WTC11 (cell line): ENCODE data around the gene TSPO. TPM values are rescaled to one million over a fixed set of nuclear protein-coding genes. Genes with fewer than 3 reads are reported as not detected.

ENCODE experiments used
- ATAC-seq: fragments of 200-7000 bp; cut with Tn5 transposase; 2 replicates; pipeline ENCODE4 v1.10.0; 2021; ENCODE audit warnings: mild to moderate bottlenecking, moderate library complexity
- CTCF ChIA-PET: fragments of 300-600 bp; sonication (Branson Sonifier 250); formaldehyde crosslinking; loops from one replicate; lab custom pipeline; 2021; ENCODE audit warnings: antibody characterized with exemption; lab: Charles Lee
- POLR2A ChIA-PET: fragments of 350-600 bp; sonication (Branson Sonifier 250); formaldehyde crosslinking; loops from one replicate; lab custom pipeline; 2021; ENCODE audit warnings: antibody characterized with exemption; lab: Charles Lee
- DNase-seq: peaks from one replicate; pipeline ENCODE4 v3.0.0; 2021; ENCODE audit warnings: low spot score
- H3K27ac Mint-ChIP-seq: 2 replicates; pipeline ENCODE4 v1.8.0; 2021; ENCODE audit warnings: mixed read lengths
- H3K27me3 Mint-ChIP-seq: 2 replicates; pipeline ENCODE4 v1.8.0; 2021; ENCODE audit warnings: low read depth, mild to moderate bottlenecking, moderate library complexity, mixed read lengths
- H3K36me3 Mint-ChIP-seq: 2 replicates; pipeline ENCODE4 v1.8.0; 2021; ENCODE audit warnings: mixed read lengths
- H3K4me1 Mint-ChIP-seq: 2 replicates; pipeline ENCODE4 v1.8.0; 2022; ENCODE audit warnings: mixed read lengths
- H3K4me3 Mint-ChIP-seq: 2 replicates; pipeline ENCODE4 v1.8.0; 2021; ENCODE audit warnings: mild to moderate bottlenecking, moderate library complexity, mixed read lengths
- H3K9me3 Mint-ChIP-seq: 2 replicates; pipeline ENCODE4 v1.8.0; 2021; ENCODE audit warnings: mixed read lengths
- AFF4 ChIP-seq: sonication (generic); formaldehyde crosslinking; IDR thresholded peaks from 2 replicates; pipeline ENCODE4 v1.8.1; 2023; ENCODE audit warnings: mild to moderate bottlenecking, missing genetic modification reagents, borderline replicate concordance
- CDX4 ChIP-seq: fragments of 250-450 bp; sonication (Bioruptor Pico); IDR thresholded peaks from 2 replicates; pipeline ENCODE4 v1.9.0; 2021; ENCODE audit warnings: moderate library complexity, mild to moderate bottlenecking, inconsistent platforms, borderline replicate concordance
- CREB1 ChIP-seq: sonication (generic); formaldehyde crosslinking; IDR thresholded peaks from 2 replicates; pipeline ENCODE4 v1.8.0; 2023; ENCODE audit warnings: mild to moderate bottlenecking, missing genetic modification reagents
- FOXP1 ChIP-seq: sonication (generic); formaldehyde crosslinking; IDR thresholded peaks from 2 replicates; pipeline ENCODE4 v1.8.0; 2022; ENCODE audit warnings: missing genetic modification reagents, mild to moderate bottlenecking, moderate library complexity, borderline replicate concordance
- GTF2I ChIP-seq: fragments of 250-450 bp; sonication (Bioruptor Pico); conservative IDR thresholded peaks from 2 replicates; pipeline ENCODE4 v1.4.0; 2021; ENCODE audit warnings: mild to moderate bottlenecking
- HMGA2 ChIP-seq: fragments of 250-450 bp; sonication (Bioruptor Pico); IDR thresholded peaks from 2 replicates; pipeline ENCODE4 v1.4.0; 2021; ENCODE audit warnings: mild to moderate bottlenecking, moderate library complexity
- JAZF1 ChIP-seq: fragments of 250-450 bp; sonication (Bioruptor Pico); IDR thresholded peaks from 2 replicates; pipeline ENCODE4 v1.9.0; 2021; ENCODE audit warnings: moderate library complexity, mild to moderate bottlenecking, inconsistent platforms
- NFE2L1 ChIP-seq: sonication (generic); formaldehyde crosslinking; IDR thresholded peaks from 2 replicates; pipeline ENCODE4 v1.8.1; 2023; ENCODE audit warnings: missing genetic modification reagents
- NR1H2 ChIP-seq: sonication (generic); formaldehyde crosslinking; IDR thresholded peaks from 2 replicates; pipeline ENCODE4 v1.9.0; 2021; ENCODE audit warnings: mild to moderate bottlenecking, moderate library complexity, missing genetic modification reagents
- SP1 ChIP-seq: sonication (generic); formaldehyde crosslinking; conservative IDR thresholded peaks from 2 replicates; pipeline ENCODE4 v1.8.1; 2022; ENCODE audit warnings: missing genetic modification reagents
- STAT6 ChIP-seq: sonication (generic); formaldehyde crosslinking; conservative IDR thresholded peaks from 2 replicates; pipeline ENCODE4 v1.8.1; 2023; ENCODE audit warnings: mild to moderate bottlenecking, low read depth, missing genetic modification reagents, moderate library complexity
- total RNA-seq: library from RNA; stranded (reverse); gene quantifications from 3 replicates; pipeline ENCODE4 v1.2.3, GENCODE V29; 2021
- TF ChIP-seq, protein P1 (sequence below): sonication (generic); formaldehyde crosslinking; IDR thresholded peaks from 2 replicates; pipeline ENCODE4 v1.8.0; 2022; ENCODE audit warnings: missing genetic modification reagents

Gene TSPO
- total RNA-seq, 1 experiment from 2014 or later = 21.9 TPM

GRCh38 chr22:43200555-43200954 lies 49.2 kb downstream of the TSPO start:
- H3K4me3 Mint-ChIP-seq = no peak overlapping the region
- CTCF ChIA-PET = interaction anchor here (1.1 to 2.6 kb wide), 3 partner anchors 13 to 31 kb away, joined by 4 to 16 read pairs (median 13); partner anchors contain the start of gene TTLL12
- H3K9me3 Mint-ChIP-seq = no peaks in the 10 kb centered on the region
- peaks cover 9% of the 10 kb centered on the region for H3K4me1 Mint-ChIP-seq
- TF ChIP-seq JAZF1 (CRISPR knock-in tag) (no peak), HMGA2 (CRISPR knock-in tag) (no peak), STAT6 (CRISPR knock-in tag) (no peak), CREB1 (no peak), FOXP1 (CRISPR knock-in tag) (no peak), CDX4 (CRISPR knock-in tag) (no peak)
- TF ChIP-seq, protein P1, sequence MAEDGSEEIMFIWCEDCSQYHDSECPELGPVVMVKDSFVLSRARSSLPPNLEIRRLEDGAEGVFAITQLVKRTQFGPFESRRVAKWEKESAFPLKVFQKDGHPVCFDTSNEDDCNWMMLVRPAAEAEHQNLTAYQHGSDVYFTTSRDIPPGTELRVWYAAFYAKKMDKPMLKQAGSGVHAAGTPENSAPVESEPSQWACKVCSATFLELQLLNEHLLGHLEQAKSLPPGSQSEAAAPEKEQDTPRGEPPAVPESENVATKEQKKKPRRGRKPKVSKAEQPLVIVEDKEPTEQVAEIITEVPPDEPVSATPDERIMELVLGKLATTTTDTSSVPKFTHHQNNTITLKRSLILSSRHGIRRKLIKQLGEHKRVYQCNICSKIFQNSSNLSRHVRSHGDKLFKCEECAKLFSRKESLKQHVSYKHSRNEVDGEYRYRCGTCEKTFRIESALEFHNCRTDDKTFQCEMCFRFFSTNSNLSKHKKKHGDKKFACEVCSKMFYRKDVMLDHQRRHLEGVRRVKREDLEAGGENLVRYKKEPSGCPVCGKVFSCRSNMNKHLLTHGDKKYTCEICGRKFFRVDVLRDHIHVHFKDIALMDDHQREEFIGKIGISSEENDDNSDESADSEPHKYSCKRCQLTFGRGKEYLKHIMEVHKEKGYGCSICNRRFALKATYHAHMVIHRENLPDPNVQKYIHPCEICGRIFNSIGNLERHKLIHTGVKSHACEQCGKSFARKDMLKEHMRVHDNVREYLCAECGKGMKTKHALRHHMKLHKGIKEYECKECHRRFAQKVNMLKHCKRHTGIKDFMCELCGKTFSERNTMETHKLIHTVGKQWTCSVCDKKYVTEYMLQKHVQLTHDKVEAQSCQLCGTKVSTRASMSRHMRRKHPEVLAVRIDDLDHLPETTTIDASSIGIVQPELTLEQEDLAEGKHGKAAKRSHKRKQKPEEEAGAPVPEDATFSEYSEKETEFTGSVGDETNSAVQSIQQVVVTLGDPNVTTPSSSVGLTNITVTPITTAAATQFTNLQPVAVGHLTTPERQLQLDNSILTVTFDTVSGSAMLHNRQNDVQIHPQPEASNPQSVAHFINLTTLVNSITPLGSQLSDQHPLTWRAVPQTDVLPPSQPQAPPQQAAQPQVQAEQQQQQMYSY (CRISPR knock-in tag) = no peak
- H3K27ac Mint-ChIP-seq = no peak overlapping the region
- POLR2A ChIA-PET = no interaction called here
- ATAC-seq = no peak
- no peak for DNase-seq
- no peaks in the 10 kb centered on the region; the same call in 1 of the 2 replicates for H3K27me3 Mint-ChIP-seq
- H3K36me3 Mint-ChIP-seq = no peaks in the 10 kb centered on the region

DNA sequence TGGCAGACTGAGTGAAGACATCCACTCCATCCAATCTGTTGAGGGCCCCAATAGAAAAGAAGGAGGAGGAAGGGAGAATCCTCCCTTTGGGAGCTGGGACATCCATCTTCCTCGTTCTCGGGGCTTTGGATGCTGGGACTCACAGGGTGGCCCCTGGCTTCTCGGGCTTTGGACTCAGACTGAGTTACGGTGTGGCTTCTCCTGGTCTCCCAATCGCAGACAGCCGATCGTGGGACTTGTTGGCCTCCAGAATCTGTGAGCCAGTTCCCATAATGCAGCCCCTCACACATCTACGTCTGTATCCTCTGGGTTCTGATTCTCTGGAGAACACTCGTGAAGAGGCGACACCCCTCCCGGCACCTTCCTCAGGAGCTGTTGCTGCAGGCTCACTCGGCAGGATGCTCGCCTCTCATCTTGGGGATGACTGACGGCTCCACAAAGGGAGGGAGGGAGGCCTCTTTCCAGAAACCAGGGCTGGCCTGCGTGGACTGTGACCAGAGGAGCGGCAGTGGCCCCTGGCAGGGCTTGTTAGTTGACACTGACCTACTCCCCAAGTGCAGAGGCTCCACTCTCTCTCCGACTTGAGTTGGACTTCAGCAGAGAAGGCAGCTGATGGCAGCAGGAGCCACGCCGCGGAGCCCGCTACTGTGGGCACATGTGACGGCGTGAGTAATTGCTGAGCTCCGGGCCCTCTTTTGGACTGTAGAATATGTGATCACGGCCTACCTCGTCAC lies 50.3 kb downstream of the TSPO start:
- Mint-ChIP-seq H3K27me3 (no peaks in the 10 kb centered on the region), H3K9me3 (no peaks in the 10 kb centered on the region), H3K4me1 (peaks cover 9% of the 10 kb centered on the region), H3K27ac (no peak overlapping the region), H3K4me3 (no peak overlapping the region), H3K36me3 (no peaks in the 10 kb centered on the region)
- ATAC-seq (no peak), DNase-seq (no peak)
- TF ChIP-seq STAT6 (CRISPR knock-in tag) = no peak
- ChIA-PET CTCF (interaction anchor here (1.6 to 2.6 kb wide), 5 partner anchors 12 to 145 kb away, joined by 4 to 16 read pairs (median 9); partner anchors contain the start of gene TTLL12), POLR2A (no interaction called here)

- Mint-ChIP-seq H3K27ac (peak overlapping the region; percentile 80; the same call in 1 of the 2 replicates), H3K4me3 (no peak overlapping the region), H3K36me3 (no peaks in the 10 kb centered on the region), H3K4me1 (peaks cover 9% of the 10 kb centered on the region), H3K27me3 (no peaks in the 10 kb centered on the region), H3K9me3 (no peaks in the 10 kb centered on the region)
- ChIA-PET CTCF (interaction anchor here (1.6 to 2.7 kb wide), 5 partner anchors 11 to 144 kb away, joined by 4 to 35 read pairs (median 9); partner anchors contain the start of gene TTLL12), POLR2A (no interaction called here)
- no peak for ATAC-seq
- DNase-seq = no peak
- TF ChIP-seq NFE2L1 (CRISPR knock-in tag) (no peak), NR1H2 (CRISPR knock-in tag) (no peak), AFF4 (no peak), GTF2I (no peak), SP1 (no peak)
Observed at GRCh38 chr22:43202326-43202725, 51.0 kb downstream of the TSPO start.
